PFSK-1 (cell line): ENCODE measurements around the gene MACROD1.

ENCODE experiments used
- FOXP2 ChIP-seq: optimal IDR thresholded peaks from 2 replicates; pipeline ENCODE3; 2011; ENCODE audit warnings: borderline replicate concordance, control low read depth, inconsistent platforms; ENCODE audit not compliant: insufficient read depth; ENCODE audit errors: extremely low read length, extremely low read depth
- POLR2AphosphoS5 ChIP-seq: IDR thresholded peaks from 2 replicates; pipeline ENCODE4 v1.6.1; 2012; ENCODE audit warnings: low read depth, mild to moderate bottlenecking, control low read depth, low read length, moderate library complexity
- REST ChIP-seq, 2 experiments: IDR thresholded peaks; 2 replicates each; pipeline versions ENCODE4 v1.6.1 to v1.8.0; 2011 to 2012; ENCODE audit warnings: low read depth in 2 of 2, low read length in 2 of 2, control low read depth in 1 of 2, inconsistent platforms in 1 of 2, mild to moderate bottlenecking in 1 of 2, moderate library complexity in 1 of 2; ENCODE audit not compliant: insufficient read depth in 1 of 2
- SIN3A ChIP-seq: IDR thresholded peaks from 2 replicates; pipeline ENCODE4 v1.6.1; 2012; ENCODE audit warnings: mild to moderate bottlenecking, low read length, moderate library complexity, borderline replicate concordance; ENCODE audit not compliant: insufficient read depth
- TAF1 ChIP-seq: IDR thresholded peaks from 2 replicates; pipeline ENCODE4 v1.6.1; 2012; ENCODE audit warnings: low read length, control low read depth, borderline replicate concordance; ENCODE audit not compliant: insufficient read depth

MACROD1 gene

DNA sequence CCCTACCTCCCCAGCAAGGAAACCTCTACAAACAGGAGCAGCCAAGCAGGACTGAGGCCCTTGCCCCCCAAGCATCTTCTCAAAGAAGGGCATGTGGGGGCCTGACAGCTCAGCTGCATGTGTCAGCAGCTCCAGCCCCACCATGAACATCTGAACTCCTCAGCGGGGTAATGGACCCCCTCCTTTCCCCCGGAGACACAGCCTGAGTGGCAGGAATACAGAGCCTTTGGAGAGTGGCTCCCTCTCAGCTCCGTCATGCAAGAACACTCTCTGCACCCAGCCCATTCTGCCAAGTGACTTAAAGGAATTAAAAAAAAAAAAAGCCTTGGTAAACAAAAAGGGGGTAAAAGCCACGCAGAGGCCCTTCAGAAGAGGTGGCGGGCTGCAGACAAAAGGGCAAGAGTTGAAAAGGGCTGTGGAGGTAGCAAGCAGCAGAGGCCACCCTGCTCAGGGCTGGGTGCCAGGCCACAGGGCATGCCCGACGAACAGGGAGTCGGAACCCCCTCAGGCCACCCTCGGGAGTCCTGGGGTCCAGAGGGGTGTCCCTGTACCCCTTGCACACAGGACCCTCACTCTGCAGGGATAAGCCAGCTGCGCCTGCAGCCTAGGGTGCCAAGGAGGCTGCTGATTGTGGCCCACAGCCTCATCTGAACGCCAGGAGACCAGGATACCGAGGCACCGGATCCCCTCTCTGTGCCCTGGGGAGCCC lies 62.5 kb downstream of the MACROD1 start:
- no peak for TF ChIP-seq TAF1
- TF ChIP-seq FOXP2 = no peak
- TF ChIP-seq SIN3A = no peak
- TF ChIP-seq REST (IDR thresholded peaks at IDR 0.05; ENCODE audit: insufficient read depth in 1 of 2, low read depth in 2 of 2, low read length in 2 of 2) = no peak
- no peak for TF ChIP-seq POLR2AphosphoS5

- TF ChIP-seq SIN3A (no peak), TAF1 (no peak), POLR2AphosphoS5 (no peak), REST (IDR thresholded peaks at IDR 0.05; ENCODE audit: insufficient read depth in 1 of 2, low read depth in 2 of 2, low read length in 2 of 2) (no peak), FOXP2 (no peak)
These were observed 63.7 kb downstream of the MACROD1 start for GRCh38 chr11:64102005-64102738.

DNA sequence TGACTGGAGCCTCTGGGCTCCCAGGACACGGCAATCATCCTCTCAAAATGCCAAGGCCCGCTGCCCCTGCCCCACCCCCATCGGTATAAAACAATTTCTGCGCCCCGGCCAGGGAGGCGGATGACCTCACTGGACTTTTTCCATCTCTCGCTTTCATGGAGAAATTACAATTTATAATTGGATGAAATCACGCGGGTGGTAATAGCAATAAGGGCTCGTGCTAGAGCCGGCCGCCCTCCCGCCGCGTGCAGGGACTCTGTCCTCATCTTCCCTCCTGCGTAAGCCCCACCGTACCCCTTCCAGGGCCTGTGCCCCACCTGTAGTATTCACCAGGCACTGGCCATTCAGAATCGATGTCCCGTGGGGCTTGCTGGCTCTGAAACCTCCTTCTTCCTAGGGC lies 64.5 kb downstream of the MACROD1 start:
- TF ChIP-seq REST (IDR thresholded peaks at IDR 0.05; ENCODE audit: insufficient read depth in 1 of 2, low read depth in 2 of 2, low read length in 2 of 2) (no peak), TAF1 (no peak), POLR2AphosphoS5 (no peak)

DNA sequence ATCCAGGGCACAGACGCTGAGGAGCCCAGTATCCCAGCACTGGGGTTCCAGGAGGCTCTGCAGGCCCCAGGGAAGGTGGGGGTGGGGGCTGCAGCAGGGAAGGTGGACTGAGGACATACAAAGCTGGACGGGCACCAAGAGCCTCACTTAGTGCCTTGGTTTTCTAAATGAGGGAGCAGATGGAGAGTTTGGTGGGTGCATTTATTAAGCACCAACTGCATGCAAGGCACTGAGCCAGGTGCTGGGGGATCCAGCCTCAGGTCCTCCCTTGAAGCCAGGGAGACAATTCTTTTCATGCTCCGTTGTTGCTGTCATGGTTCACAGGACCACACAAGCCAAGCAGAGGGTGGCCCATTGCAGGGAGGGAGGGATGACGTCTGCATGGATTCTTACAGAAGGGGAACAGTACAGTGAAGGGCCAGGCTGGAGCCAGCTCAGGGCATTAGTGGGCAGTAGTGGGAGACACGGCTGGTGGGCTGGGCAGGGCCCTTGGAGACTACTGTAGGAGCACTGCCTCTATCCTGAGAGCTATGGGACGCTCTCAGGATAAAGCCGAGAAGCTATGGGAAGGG lies 65.0 kb downstream of the MACROD1 start:
- TF ChIP-seq TAF1 (no peak), FOXP2 (no peak), POLR2AphosphoS5 (no peak), SIN3A (no peak), REST (IDR thresholded peaks at IDR 0.05; ENCODE audit: insufficient read depth in 1 of 2, low read depth in 2 of 2, low read length in 2 of 2) (no peak)
